RPMI7951 (cell line): ENCODE data around the gene ELAVL1. TPM values are rescaled to one million over a fixed set of nuclear protein-coding genes. Genes with fewer than 3 reads are reported as not detected.

Experiments used
- DNase-seq: peaks from one replicate; pipeline ENCODE4 v3.0.0-alpha.2; 2012; ENCODE audit warnings: low read depth
- total RNA-seq: library from RNA; depleted of rRNA; stranded (reverse); fragments of >200 nt; shearing (Covaris generic); gene quantifications from 2 replicates; pipeline ENCODE4 v1.2.3, GENCODE V29; 2014

ELAVL1 gene
- total RNA-seq, 1 experiment from 2014 or later = 31.8 TPM

DNA sequence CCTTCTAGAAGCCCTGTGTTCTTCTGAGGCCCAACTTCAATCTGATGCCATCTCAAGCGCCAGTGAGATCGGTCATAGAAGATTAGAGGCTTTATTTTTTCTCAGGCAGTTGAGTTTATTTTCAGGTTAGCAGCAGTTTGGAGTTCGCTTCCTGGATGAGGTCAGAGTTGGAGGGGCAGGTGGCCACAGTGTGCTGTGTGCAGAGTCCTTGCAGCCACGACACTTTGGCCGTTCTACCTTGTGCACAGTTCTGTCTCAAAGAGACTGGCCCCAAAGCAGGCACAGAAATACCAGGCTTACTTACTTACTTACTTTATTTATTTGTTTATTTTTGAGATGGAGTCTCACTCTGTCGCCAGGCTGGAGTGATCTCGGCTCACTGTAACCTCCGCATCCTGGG is 15.9 kb upstream of the ELAVL1 start:
- no peak for DNase-seq

DNA sequence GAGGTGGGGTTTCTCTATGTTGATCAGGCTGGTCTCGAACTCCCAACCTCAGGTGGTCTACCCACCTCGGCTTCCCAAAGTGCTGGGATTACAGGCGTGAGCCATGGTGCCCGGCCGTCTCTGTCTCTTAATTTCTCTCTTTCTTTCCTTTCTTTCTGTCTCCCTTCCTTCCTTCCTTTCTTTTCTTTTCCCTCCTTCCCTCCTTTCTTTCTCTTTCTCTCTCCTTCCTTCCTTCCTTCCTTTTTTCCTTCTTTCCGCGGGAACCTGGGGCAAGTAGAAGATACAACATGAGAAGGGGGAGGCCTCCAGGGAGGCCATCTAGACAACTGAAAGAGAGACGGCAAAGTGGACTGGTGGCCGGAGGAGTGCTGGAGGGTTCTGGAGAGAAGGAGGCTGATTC is 15.2 kb upstream of the ELAVL1 start:
- no peak for DNase-seq

DNA sequence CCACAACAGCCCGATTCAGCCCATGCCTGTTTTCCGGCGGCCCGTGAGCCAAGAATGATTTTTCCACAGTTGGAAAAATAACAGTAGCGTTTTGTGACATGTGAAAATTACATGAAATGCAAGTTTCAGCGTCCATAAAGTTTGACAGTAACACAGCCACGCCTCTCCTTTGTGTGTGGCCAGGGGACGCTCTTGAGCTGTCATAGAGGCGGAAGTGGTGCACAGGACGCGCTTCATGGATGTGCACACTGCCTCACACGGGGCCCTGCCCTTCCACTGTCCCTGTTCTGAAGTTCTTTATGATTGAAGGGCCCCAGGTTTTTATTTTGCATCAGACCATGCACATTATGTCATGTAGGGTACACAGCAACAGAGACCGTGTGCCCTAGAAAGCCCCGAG is 12.4 kb upstream of the ELAVL1 start:
- DNase-seq = no peak

DNA sequence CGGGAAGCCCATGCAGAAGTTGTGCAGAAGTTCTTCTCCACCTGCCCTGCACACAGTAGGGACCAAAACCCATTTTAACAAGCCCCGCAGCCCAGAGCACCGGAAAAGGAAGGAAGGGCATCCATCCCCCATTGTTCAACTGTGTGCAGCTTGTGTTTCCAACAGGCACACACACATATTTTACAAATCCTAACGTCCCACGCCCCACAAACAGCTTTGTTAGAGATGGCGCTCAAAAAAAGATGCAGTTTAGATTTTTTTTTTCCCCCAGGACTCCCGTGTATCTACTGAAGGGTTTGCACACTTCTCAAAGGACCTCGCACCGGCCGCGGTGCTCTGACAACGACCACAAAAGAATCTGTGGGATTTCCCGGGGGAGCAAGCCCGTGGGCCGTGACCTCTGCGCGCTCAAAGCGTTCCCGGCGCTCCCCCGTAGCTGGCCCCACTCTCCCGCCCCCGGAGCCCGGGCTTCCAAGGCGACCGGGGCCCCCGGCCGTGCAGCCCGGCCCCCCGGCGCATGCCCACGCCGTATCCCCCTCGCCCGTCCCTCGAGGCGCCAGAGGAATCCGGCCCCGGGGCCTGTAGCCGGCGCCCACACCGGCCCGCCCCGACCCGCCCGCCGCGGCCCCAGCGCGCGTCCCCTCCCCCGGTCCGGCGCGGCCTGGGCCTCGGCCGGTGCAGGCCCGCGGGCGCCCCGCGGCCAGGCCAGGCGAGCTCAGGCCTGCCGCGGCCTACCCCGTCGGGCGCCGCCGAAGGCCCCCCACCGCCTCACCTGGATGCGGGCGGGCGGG is 523 bp downstream of the ELAVL1 start:
- peak; percentile 26 for DNase-seq

DNA sequence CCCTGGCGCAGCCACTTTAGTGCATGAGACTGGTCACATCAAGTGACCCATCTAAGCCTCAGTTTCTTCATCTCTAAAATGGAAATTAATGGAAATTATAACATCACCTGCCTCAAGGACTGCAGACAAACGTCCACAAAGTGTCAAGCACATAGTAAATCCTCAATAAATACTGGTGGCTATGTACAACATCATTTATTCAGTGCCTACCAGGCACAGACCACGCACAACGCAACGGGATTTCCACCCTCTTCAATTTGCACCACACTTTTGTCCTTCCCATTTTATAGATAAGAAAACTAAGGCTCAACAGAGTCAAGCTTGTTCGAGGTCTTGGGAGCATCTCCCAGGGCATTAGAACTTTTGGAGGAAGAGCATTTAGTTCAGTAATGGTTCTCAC is 1.4 kb downstream of the ELAVL1 start:
- no peak for DNase-seq

DNA sequence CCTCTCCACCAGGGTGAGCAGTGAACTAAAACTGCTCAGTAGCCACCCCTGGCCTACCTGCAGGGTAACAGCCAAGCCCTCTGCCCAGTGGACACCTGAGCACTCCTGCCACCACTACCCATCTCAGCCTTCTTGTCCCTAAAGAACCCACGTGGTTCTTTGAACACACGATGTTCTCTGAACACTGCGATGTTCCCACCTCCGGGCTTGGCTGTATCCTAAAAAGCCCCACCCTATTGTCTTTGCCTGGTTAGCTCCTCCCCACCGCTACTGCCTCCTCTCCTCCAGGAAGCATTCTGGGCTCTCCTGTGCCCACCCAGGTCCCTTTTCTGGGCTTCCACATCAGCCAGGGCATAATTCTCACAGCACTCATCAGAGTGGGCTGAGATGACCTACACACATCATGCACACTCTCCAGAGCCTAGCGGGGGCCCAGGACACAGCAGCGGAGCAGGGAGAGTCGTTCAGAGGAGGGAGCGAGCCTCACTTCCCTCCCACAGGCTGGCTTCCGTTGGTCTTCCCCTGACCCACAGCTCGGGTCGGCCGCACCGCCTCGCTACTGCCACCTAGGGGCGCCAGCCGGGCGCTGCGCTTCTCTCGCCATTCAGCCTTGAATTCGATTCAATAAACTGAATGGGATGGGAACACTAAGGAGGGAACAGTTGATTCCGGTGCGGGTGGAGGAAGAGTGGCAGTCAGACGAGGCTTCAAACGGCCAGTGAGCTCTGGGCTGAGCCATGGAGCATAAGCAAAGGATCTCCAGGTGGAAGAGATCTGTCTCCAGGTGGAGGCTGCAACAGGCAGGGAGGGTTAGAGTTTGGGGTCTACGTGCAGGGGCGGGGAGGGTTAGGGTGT is 3.2 kb downstream of the ELAVL1 start:
- peak; percentile 69 for DNase-seq

DNA sequence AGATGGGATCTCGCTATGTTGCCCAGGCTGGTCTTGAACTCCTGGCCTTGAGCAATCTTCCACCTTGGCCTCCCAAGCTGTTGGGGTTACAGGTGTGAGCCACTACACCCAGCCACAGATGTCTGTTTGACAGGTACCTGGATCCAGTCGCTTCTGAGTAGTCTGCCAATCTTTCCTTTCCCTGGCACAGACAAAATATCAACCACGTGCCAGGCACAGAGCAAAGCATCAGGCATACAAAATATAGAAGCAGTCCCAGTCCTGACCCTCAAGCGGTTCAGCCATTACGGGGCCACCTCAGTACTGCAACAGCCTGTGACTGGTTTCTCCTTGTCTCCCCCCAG is 3.8 kb downstream of the ELAVL1 start:
- DNase-seq = no peak

DNA sequence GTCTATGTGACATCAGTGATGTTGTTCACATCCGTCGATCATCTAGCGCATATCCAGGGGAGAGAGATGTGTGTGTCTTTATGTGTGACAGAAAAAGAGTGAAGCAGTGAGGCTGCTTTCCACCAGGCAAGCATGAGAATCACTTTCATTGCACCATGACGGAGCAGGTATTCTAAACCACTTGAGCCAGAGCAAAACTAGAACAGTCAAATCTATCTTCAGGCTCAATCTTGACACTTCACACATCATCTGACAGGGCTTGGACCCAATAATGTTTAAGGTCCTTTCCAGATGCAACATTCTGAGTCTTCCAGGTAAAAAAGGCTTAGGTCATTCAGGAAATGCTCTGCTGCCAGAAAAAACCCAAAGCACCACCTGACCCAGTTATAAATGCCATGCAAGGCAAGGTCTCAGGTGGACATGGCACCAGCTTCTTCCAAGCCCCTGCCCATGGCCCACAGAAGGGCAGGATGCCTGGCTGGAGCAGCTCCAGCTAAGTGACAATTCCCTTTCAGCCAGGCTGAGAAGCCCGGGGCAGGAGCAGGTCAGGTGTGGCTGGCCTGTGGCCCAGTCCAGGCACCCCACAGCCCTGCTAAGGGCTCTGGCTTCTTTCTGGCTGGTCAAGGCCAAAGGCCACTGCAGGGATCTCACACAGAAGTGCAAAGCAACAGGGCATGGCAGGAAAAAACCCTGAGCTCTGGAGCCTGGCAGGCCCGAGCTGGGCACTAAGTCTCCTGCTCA is 5.0 kb downstream of the ELAVL1 start:
- no peak for DNase-seq

DNA sequence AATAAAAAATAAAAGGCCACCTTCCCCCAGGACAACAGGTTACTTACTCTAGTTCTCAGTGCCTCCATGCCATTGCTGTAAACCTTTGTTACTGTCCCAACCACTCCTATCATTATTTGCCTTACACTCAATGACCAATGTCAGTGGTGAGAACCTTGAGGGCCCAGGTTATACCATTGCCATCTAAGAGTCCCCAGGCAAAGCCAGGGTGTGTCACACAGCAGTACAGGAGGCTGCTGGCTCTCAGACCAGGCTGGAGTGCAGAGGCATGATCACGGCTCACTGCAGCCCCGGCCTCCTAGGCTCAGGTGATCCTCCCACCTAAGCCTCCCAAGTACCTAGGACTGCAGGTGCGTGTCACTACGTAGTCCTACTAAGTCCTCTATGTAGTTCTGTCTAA is 6.1 kb downstream of the ELAVL1 start:
- no peak for DNase-seq

DNA sequence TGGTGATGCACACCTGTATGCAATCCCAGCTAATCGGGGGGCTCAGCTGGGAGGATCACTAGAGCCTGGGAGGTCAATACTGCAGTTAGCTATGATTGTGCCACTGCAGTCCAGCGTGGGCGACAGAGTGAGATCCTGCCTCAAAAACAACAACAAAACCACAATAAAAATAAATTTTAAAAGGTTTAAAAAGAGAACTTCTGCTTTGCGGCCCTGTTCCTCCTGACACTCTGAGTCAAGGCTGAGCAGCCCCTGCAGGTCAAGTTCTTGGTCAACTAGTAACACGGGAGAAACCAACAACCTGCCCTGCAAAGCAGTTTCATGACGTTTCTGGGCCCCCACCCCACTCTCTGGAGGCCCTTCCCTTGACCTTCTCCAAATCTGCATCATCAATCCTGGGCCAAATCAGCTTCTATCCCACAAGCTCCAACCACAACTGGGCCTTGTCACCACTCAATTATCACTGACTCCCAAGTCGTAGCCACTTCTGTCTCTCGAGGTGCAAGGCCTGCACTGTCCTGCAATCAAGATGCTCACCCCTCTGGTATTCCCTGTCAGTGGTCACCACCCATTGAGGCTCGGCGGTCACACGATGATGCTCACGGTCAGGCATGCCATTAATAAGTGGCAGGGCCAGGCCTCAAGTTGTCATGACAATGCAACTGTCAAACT is 7.5 kb downstream of the ELAVL1 start:
- DNase-seq = no peak

DNA sequence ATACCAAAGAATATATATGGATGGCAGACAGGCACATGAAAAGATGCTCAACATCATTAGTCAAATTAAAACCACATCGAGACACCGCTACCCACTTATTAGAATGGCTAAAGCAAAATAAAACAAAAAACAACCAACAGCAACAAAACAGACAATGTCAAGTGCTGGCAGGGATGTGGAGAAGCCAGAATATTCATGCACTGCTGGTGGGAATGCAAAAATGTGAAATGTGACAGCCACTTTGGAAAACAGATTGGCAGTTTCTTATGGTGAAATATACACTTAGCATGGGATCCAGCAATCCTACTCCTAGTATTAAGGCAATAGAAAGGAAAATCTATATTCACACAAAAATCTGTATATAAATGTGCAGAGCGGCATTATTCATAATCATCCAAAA is 8.6 kb downstream of the ELAVL1 start:
- DNase-seq = no peak

DNA sequence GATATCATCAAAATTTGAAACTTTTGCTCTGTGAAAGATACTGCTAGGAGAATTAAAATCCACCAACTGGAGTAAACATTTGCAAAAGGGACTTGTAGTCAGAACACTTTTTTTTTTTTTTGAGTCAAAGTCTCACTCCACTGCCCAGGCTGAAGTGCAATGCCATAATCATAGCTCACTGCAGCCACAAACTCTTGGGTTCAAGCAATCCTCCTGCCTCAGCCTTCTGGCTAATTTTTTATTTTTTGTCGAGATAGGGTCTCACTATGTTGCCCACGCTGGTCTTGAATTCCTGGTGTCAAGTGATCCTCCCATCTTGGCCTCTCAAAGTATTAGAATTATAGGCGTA is 9.7 kb downstream of the ELAVL1 start:
- DNase-seq = no peak

DNA sequence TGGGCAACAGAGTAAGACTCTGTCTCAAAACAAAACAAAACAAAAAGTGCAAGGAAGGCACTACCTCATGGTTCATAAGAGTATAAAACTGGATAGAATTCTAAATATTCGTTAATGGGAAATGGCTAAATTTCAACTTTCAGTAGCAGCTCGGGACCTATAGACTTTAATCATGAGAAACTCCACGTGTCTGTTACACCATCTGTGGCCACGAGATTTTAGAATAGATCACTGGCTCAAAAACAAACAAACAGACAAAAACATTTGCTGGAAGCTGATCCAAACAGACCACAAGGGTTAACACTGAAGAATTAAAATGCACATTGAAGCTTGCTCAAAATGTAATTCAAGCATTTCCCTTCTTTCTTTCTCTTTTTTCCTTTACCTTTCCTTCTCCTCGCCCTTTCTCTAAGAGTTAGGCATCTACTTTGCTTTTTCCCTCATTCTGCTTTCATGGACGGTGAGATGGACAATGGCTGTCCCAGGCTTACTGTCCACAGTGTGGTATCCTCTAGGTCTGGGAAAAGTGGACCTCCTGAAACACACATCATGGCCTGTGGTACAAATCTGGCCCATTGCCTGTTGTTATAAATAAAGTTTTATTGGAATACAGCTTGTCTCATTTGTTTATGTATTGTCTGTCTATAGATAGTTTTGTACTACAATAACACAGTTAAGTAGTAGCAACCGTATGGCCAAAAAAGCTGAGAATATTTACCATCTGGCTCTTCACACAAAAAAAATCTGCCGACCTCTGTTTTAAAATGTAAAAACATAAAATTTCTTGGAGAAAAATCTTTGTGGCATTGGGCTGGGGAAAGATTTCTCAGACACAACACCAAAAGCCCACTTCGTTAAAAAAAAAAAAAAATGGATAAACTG is 10.3 kb downstream of the ELAVL1 start:
- no peak for DNase-seq

DNA sequence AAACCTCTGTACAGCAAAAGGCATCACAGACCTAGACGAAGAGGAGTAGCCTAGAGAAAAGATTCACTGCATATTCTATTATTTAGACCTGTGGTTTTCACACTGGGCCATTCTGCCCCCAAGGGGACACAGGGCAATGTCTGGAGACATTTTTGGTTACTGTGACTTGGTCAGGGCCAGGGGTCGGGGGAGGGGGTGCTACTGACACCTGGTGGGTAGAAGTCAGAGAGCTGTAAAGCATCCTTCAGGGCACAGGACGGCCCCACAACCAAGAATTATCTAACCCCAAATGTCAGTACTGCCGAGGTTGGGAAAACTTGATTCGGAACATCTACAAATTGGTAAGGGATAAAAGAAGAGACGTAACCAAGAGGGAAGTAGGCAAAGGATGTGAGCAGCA is 11.3 kb downstream of the ELAVL1 start:
- DNase-seq = no peak

DNA sequence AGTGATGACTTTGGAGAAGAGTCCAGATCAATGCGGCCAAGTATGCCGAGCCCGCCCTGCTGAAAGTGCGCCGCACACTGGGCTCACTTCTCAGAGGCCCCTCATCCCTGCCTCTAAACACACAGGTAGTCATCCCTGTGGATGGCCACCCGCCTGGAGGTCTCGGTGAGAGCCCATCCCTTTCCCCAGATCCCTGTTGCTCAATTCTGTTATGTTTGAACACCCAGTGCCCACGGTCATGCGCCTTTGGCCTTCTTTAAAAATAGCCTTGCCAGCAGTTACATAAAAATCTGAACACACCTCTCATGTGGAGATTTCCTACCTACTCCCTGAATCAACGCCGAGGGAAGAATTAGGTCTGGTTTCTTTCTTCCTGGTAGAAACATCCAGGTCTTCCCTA is 11.9 kb downstream of the ELAVL1 start:
- no peak for DNase-seq

DNA sequence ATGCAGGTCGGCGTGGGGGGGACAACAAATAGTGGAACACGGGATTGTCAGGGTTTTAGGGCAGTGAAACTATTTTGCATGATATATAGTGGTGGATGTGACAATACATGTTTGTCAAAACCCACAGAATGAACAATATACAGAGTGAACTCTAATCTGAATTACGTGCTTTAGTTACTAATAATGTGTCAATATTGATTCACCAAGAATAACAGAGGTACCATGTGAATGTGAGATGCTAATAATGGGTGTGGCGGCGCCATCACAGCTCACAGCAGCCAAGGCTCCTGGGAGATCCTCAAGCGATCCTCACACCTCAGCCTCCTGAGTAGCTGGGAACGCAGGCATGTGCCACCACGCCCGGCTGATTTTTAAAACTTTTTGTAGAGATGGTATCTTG is 12.9 kb downstream of the ELAVL1 start:
- no peak for DNase-seq

DNA sequence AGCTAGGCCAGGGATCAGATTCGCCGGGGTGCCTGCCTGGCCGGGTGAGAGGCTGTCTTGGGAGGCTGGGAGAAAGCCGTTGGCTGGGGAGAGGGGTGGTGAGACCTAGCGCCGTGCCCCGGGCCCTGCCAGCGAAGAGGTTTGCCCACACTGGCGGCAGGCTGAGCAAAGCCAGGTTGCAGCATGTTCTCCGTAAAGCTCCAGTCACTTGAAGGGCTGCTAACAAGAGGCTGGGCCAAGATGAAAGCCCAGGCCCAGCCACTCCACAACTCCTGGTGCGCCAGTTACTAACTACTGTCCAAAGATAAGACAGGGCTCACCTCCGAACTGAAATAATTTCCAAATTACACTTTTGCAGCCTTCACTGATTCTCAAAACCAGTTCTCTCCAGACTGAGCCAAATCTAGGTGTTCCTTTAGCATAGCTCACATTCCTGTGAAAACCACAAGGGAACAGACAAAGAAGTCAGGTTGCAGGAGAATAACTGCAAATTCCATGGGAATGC is 16.3 kb downstream of the ELAVL1 start:
- no peak for DNase-seq

DNA sequence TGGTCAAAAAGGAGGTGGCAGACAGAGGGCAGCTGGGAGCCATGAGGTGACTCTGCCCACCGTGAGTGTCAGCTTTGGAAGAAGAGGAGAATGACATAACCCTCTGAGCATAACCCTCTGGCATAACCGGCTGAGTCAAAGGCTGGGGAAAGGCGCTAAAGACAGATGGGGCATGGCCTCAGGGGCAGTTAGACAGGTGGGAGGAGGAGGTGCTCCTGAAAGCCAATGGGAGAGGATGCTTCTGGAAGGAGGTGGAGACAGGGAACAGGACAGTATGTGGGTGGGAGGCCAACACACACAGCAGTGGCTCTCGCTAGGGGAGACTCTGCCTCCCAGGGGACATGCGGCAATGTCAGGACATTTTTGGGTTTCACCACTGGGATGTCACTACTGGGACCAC is 17.1 kb downstream of the ELAVL1 start:
- no peak for DNase-seq

DNA sequence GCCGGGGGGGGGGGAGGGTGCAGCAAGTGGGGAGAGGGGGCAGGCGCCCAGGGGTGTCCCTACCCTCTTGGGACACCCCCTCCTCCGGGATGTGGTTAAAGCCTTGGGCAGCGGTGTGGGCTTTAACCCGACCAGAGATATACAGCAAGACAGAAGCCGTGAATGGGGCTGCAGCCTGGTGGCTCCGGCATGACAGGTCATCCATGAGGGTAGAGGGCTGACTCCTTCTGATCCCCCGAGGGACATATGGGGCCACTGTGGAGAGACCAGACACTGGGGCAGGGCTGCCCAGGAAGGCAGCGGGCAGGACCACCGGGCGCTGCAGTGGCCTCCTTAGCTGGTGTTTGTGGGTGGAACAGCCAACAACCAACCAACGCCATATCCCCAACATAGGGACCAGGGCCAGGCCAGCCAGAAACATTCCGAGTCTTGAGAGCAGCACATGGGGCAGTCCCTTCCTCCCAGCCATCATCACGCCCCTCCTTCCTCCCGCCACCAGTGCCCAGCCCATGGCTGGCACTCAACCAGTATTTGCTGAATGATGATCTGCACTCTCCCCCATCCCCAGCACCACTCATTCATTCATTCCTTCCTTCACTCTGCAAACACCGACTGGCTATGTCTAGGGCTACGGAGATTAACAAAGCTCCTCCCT is 18.2 kb downstream of the ELAVL1 start:
- DNase-seq = peak; percentile 22

DNA sequence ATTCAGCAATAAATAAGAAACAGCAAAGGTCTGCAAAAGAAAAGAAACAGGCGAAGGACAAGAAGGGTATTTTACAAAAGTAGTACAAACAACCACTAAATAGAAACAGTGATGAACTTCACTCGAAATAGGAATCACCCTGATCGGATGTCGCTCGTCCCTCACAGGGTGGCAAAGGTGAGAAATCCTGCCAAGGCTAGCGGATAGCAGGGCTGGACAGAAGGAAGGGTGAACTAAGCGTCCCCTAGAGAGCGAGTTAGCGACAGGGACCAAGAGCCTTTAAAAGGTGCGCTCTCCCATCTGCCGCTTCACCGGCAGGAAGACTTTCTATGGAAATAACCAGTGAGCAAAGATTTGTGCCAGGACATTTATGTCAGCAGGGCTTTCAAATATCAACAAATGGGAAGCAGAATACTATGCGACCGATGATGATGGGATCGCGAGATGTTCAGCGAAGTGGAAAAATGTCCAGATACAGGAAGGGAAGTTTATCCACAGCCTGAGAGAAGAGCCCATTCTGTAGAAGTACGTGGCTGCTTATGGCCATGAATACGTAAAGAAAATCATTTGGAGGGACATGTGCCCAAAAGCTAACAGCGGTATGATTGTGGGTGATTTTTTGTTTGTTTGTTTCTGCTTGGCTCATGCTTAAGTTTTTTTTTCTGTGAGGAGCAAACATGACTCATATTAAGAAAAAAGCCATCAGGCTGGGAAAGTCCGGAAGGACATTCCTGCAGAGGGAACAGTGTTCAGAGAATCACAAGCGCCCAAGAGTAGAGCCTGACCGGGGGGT is 18.9 kb downstream of the ELAVL1 start:
- peak; percentile 69 for DNase-seq
